ENCODE measurements around the gene CRYAB. TPM values are rescaled to one million over a fixed set of nuclear protein-coding genes. Genes with fewer than 3 reads are reported as not detected.

The CRYAB gene
- total RNA-seq, 4 donors from 2014 or later, result 7.7 to 32.2 (median 14.9) TPM

- H3K27ac ChIP-seq, result peak overlapping the region in 1 of 4 donors; percentile 13
- H3K9me3 ChIP-seq, result no peaks in the 10 kb centered on the region
- no peaks in the 10 kb centered on the region for H3K4me1 ChIP-seq
- H3K27me3 ChIP-seq, result no peaks in the 10 kb centered on the region
- TF ChIP-seq POLR2A (IDR thresholded peaks at IDR 0.05) (no peak), CTCF (IDR thresholded peaks at IDR 0.05) (no peak)
- no peaks in the 10 kb centered on the region for H3K36me3 ChIP-seq
- no peak for DNase-seq
- no peak overlapping the region for H3K4me3 ChIP-seq
Measured at GRCh38 chr11:111944139-111944538, 32.6 kb upstream of the CRYAB start.

GRCh38 chr11:111942829-111943228 lies 31.3 kb upstream of the CRYAB start:
- Histone ChIP-seq H3K27ac (no peak overlapping the region), H3K27me3 (no peaks in the 10 kb centered on the region), H3K4me3 (no peak overlapping the region), H3K9me3 (no peaks in the 10 kb centered on the region), H3K4me1 (peaks cover 0 to 9% (median 0%) of the 10 kb centered on the region in 4 donors), H3K36me3 (no peaks in the 10 kb centered on the region)
- TF ChIP-seq CTCF (IDR thresholded peaks at IDR 0.05), result no peak
- TF ChIP-seq POLR2A (IDR thresholded peaks at IDR 0.05), result no peak
- DNase-seq, result no peak

- Histone ChIP-seq H3K9me3 (no peaks in the 10 kb centered on the region), H3K27ac (no peak overlapping the region), H3K27me3 (no peaks in the 10 kb centered on the region), H3K36me3 (no peaks in the 10 kb centered on the region), H3K4me1 (peaks cover 0 to 14% (median 0%) of the 10 kb centered on the region in 4 donors), H3K4me3 (no peak overlapping the region)
- TF ChIP-seq CTCF (IDR thresholded peaks at IDR 0.05) (no peak), POLR2A (IDR thresholded peaks at IDR 0.05) (no peak)
- no peak for DNase-seq
Measured at GRCh38 chr11:111941963-111942362, 30.4 kb upstream of the CRYAB start.

- Histone ChIP-seq H3K36me3 (no peaks in the 10 kb centered on the region), H3K27me3 (no peaks in the 10 kb centered on the region), H3K4me1 (peaks cover 0 to 30% (median 0%) of the 10 kb centered on the region in 4 donors), H3K4me3 (no peak overlapping the region), H3K27ac (peak overlapping the region in 1 of 4 donors; percentile 67), H3K9me3 (no peaks in the 10 kb centered on the region)
- TF ChIP-seq POLR2A (IDR thresholded peaks at IDR 0.05) (no peak), CTCF (IDR thresholded peaks at IDR 0.05) (no peak)
- no peak for DNase-seq
Measured at GRCh38 chr11:111939836-111940604, 28.4 kb upstream of the CRYAB start.

- Histone ChIP-seq H3K27ac (peak overlapping the region in 2 of 4 donors; percentile 18 to 67), H3K9me3 (no peaks in the 10 kb centered on the region), H3K36me3 (no peaks in the 10 kb centered on the region), H3K4me1 (peaks cover 0 to 30% (median 0%) of the 10 kb centered on the region in 4 donors), H3K4me3 (no peak overlapping the region), H3K27me3 (no peaks in the 10 kb centered on the region)
- TF ChIP-seq CTCF (IDR thresholded peaks at IDR 0.05) (no peak), POLR2A (IDR thresholded peaks at IDR 0.05) (no peak)
- peak in 1 of 3 donors; percentile 34 for DNase-seq
Measured at GRCh38 chr11:111938687-111939160, 27.2 kb upstream of the CRYAB start.
